ENCODE measurements around the gene PELO.
"Not testable (repeated sequence)": the region's sequence is repeated elsewhere in the genome, so short reads cannot be mapped to it uniquely, and the experiment has no call there.

PELO gene, protein sequence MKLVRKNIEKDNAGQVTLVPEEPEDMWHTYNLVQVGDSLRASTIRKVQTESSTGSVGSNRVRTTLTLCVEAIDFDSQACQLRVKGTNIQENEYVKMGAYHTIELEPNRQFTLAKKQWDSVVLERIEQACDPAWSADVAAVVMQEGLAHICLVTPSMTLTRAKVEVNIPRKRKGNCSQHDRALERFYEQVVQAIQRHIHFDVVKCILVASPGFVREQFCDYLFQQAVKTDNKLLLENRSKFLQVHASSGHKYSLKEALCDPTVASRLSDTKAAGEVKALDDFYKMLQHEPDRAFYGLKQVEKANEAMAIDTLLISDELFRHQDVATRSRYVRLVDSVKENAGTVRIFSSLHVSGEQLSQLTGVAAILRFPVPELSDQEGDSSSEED

DNA sequence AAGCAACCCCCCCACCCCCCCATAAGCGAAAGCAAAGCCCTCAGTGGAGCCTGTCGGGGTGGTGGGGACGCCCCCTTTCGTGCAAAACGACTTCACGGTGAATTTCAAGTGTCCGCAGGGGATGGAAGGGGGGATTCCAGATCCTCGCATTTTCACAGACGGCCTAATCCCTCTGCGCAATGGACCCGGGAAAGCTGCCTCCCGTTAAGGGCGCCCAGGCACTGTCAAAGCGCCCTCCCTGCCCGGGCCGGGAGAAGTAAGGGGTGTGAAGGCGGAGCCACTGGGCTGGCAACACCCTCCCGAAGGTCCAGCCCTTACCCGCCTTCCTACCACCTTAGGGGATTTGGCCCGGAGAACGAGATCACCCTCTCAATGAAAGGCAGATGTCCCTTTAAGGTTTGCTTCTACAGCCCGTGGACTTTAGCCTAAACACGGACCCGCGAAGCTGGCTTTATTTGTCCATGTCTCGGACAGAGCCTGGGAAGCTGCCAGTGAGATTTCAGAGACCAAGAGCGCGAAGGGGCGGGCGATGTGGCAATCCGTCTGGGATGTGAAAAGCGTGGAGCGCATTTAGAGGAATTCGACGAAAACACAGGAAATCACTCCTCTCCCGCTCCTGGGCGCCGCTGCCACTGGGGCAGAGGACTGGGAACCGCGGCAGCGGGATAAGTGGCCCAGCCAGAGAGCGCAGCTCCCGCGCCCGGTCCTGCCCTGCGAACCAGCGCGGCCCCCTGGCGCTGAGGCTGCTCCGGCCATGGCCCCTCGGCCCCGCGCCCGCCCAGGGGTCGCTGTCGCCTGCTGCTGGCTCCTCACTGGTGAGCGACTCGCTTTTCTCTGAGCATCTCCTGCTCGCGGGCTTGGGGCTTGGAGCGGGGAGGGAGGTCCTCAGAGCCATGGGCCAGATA lies at the start of gene PELO, which contains the start of gene ITGA1:
TSS of gene PELO (plus strand) at position 317 of the 905 bp plus-strand sequence. CDS start 12,479 bp downstream, outside the sequence.
TSS of gene ITGA1 (plus strand) at position 317 of the 905 bp plus-strand sequence. CDS start at position 755, 438 bp downstream.
- DNase-seq (ENCODE audit: low spot score), result peak; percentile 77

DNA sequence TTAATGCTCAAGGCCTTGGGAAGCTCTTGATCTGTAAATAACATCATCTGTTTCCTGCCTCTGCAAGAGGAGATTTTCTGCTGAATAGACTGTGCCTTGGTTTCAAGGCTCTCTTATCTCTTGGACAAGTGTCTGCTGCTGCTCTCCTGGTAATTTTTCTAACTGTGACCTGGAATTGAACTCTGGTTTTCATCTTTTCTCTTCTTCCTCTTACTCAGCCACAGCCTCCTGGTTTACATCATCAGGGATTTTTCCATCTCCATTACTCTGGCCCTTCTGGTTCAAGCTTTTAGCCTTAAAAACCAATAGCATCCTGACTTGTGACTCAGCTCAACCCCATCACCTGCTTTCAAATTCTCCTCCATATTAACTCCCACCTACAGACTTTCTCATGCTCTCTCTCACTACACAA lies 49.6 kb upstream of the PELO start:
- peak; percentile 7 for DNase-seq (ENCODE audit: low spot score)

DNA sequence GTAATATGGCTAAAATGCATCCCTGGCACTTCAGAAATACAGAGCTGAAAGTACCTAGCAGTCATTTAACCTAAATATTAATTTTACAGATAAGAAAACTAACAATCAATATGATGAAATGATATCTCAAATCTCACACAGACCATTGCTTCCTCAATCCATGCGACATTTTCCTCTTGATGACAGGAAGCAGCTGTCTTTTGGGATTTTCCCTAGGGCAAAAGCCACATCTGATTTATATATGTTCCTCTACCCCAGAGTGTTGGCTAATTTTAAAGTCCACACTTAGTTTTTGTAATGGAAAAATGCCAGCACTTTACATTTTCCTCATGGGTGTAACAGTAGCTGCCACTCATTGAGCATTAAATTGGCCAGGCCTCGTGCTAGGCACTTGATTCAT lies 47.7 kb upstream of the PELO start:
- no peak for DNase-seq (ENCODE audit: low spot score)

DNA sequence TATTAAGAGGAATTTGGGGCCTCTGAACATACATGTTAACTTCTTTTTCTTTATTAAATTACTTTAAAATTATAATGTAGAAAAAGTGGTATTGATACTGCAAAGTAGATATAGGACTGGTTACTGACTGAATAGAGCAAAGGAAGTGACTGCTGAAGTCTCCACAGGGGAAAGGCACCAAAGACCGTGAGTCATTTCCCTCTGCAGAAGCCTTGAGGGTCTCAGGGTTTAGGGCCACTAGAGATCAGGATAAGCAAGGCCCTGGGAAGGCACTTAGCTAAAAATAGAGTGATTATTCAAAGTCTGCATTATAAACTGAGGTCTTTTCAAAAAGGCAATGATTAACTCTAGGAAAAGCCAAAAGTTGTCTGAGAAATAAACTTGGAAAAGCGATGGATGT lies 44.7 kb upstream of the PELO start:
- no peak for DNase-seq (ENCODE audit: low spot score)

DNA sequence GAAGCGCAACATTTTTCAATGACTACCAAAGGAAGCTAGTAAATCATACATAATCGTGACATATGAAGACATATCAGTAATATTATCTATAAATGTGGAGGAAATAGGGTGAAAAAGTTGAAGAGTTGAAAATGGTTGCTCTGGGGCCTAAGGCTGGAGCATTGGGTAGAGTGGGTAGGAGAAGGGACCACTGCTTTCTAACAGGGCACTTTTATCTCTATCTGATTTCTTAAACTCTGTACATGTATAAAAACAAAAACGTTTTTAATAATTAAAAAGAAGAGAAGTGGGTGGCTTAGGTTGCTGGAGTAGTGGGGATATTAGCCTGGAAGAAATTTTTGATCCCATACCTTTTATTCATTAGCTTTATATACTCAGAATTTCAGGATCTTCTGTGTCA lies 44.2 kb upstream of the PELO start:
- DNase-seq (ENCODE audit: low spot score), result no peak

DNA sequence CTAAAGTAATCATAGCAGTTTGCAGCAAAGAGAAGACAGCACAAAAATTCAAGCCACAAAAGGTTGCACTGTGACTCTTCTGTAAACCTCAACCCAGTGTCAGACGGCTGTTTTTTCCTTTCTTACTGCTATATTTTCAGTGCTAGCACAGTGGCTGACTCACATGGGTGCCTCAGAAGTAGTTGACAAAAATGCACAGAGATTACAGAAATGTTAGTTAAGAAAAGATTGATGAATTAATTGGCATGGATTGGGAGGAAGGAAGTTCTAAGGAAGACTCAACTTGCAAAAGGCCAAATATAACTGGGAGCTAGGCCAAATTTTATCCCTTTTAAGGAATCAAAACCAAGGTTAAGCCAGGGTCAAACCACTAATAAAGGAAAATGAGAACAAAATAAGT lies 43.7 kb upstream of the PELO start:
- DNase-seq (ENCODE audit: low spot score), result no peak

DNA sequence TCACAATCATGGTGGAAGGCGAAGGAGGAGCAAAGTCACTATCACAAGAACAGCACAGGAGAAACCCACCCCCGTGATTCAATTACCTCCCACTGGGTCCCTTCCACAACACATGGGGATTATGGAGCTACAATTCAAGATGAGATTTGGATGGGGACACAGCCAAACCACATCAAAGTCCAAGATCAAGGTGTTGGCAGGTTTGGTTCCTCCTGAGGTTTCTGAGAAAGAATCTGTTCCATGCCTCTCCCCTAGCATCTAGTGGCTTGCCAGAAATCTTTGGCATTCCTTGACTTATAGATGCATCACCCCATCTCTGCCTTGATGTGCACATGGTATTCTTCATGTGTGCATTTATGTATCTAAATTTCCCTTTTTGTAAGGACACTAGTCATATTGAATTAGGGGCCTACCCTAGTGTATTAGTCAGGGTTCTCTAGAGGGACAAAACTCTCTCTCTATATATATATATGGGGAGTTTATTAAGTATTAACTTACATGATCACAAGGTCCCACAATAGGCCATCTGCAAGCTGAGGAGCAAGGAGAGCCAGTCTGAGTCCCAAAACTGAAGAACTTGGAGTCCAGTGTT lies 42.8 kb upstream of the PELO start:
- DNase-seq (ENCODE audit: low spot score), result not testable (repeated sequence)

DNA sequence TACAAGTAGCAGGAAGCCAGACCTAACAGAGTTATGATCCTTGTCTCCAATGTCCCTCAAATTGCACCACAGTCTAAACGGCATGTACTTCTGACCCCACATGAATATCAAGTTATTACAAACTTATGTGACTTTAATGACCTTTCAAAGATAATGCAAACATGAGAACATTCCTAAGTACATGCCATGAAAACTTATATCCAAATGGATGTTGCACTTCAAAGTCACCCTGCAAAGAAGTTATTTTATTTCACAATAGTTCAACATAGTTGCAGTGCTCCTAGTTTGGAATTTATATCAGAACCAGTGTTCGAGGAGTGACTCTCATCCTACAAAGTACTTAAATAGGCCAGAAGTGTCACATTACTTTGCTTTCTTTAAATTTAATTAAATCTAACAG lies 41.2 kb upstream of the PELO start:
- no peak for DNase-seq (ENCODE audit: low spot score)

DNA sequence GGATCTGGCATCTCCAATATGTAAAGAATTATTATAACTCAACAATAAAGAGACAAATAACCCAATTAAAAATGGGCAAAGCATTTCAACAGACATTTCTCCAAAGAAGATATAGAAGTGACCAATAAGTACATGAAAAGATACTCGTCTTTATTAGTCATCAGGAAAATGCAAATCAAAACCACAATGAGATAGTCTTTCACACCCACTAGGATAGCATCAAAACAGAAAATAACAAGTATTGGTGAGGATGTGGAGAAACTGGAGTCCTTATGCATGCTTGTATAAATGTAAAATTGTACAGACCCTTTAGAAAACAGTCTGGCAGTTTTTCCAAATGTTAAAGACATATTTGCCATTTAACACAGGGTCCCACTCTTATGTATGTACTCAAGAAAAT lies 39.1 kb upstream of the PELO start:
- DNase-seq (ENCODE audit: low spot score), result no peak

DNA sequence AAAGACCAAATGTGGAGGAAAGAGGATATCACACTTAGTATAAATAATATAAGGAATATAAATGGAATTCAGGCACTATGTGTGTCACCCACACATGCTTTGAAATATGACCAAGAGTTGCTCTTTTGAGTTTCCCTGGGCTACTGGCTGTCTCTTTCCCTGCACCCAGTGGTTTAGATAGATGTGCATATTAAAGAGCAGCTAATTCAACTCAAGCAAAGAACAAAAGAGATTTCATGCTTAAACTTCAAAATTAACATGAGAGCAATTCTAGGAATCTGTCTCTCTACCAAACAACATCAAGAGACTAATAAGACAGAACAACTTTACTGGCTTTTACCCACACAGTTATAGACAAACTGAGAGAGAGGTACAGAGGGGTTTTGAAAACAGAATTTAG lies 38.0 kb upstream of the PELO start:
- no peak for DNase-seq (ENCODE audit: low spot score)

DNA sequence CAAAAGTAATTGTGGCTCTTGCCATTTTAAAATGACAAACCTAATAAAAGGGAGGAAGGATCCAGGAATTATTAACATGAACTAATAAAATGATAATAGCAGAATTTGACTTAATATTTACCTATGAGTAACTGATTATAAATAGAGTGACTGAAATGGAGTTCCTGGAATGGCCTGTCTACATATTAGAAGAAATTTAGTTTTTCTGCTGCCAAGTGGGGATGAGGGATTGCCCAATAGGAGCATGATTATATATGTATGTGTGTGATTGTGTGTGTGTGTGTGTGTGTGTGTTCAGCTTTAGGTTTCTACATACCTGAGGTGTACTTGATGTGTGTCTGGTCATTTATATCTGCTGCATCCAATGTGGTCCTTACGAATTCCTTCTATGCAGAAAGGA lies 36.6 kb upstream of the PELO start:
- DNase-seq (ENCODE audit: low spot score), result no peak

DNA sequence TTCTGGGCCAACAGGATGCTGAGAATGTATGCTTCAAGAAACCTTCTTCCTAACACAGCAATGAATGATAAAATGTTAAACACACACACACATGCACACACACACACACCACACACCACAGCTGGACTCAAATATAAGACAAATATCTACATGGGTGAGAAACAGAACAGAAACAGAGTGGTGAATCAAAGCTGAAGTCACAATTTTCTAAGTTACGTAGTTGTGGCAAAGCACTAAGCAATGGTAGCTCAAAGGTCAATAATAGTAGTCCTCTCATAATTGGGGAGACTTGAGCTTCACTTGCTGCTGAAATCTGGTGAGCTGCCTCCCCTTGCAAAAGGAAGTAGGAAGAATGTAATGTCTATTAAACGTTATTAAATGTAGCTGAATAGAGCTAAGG lies 33.7 kb upstream of the PELO start:
- no peak for DNase-seq (ENCODE audit: low spot score)

DNA sequence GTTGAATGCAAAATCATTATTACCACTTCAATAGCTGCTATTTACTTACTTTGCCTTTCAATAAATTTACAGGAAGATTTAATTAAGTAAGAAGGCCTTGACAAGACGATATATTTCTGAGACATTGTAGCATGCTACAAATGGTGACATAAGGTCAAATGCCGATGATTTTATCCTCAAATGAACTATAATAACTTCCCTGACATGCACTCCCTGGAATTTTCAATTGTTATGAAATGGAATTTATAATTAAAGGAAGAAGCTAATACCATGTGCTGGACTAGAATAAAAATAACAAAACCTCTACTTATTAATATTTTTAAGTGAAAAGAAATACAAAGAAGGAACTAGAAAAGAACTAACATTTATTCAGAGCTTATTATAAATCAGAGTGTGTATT lies 30.2 kb upstream of the PELO start:
- no peak for DNase-seq (ENCODE audit: low spot score)

DNA sequence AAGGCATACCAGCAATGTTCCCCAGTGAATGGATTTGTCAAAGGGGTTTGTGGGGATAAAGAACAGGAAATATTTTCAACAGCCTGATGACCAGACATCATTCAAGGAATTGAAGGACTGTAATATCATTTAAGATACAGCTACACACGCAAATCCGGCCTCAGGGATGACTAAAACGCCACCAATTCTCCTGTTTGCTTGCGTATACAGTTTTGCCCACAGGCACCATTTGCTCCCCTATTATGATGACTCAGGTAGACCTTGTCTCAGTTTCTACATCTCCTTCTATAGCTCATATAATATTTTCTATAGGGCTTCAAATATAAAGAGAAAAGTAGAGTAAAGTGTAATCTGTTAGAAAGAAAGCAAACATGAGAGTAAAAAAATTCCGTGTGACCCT lies 29.7 kb upstream of the PELO start:
- no peak for DNase-seq (ENCODE audit: low spot score)

DNA sequence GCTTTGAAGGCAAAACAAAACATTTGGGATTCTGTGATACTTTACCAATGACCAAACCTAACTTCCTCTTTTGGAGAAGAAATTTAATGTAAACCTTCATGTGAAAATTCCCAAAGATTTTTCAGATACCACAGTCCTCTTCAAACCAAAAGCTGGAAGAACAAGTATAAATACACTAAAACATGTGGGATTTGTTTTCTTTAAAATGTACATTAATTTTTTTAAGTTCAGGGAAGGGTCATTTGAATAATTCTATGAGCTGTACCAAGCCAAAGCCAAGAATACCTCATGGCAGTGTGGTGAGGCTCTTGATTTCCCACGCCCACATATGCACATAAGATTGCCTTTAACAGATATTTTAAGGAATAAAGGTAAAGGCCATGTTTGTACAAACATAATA lies 28.4 kb upstream of the PELO start:
- DNase-seq (ENCODE audit: low spot score), result no peak

DNA sequence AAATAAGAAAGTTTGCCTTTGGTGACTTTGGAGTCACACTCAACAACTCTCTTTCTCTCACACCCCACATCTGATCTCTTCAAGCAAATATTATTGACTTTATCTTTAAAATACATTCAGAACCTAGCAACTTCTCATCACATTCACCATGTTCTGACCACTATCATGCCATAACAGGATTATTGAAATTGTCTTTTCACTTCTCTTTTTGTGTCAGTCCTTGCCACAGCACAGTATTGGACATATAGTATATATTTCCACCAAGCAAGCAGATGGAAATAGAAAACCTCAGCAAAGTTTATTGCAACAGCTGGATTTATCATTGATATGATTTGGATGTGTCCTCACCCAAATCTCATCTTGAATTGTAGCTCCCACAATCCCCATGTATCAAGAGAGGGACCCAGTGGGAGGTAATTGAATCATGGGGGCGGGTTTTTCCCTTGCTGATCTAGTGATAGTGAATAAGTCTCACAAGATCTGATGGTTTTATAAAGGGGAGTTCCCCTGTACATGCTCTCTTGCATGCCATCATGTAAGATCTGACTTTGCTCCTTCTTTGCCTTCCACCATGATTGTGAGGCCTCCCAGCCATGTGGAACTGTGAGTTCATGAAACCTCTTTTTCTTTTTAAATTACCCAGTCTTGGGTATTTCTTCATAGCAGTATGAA lies 26.9 kb upstream of the PELO start:
- DNase-seq (ENCODE audit: low spot score), result no peak

DNA sequence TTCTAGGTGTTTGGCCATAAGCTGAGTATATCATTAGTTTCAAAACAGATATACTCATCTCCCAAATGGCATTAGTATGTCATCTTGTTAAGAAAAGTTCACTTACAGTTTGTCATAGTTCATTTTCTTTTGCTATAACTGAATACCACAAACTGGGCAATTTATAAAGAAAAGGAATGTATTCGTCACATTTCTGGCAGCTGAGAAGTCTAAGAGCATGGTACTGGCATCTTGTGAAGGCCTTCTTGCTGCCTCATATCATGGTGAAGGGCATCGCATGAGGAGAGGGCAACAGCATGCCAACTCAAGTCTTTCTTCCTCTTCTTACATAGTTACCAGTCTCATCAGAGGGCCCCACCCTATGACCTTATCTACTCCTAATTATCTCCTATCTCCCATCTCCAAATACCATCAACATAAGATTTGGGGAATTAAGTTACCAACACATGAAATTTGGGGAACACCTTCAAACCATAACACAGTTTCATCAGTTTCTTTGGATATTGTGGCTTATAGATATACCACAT lies 20.4 kb upstream of the PELO start:
- DNase-seq (ENCODE audit: low spot score), result no peak

DNA sequence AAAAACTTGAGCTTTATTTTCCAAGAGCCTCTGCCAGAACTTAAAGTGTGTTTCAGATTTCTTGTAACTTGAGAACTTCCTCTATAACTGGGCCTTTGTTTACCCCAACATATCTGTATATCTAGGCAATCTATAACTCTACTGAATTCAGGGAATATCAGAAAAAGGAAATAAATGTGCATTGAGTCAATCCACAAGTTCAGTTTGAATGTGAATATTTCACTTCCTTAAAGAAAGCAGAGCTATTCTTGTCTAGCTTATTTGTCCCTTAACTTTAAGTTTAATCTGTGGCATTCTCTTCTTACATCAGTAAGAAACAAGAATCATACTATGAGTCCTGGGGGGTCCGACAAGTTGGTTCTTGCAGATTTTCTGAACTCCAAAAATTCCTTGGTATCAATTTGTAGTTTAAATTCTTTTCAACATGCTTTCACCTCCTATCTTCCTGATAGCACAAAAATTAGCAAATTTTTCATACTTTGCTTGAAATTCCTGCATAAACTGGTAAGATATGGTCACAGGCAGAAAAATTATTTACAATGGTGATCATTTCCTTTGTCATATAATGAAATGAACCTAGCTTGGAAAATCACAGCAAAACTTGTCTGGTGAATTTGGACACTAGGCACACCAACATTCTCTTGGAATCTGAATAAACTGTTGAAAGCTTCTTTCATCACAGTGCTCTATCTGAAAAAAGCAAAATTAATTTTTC lies 19.8 kb upstream of the PELO start:
- no peak for DNase-seq (ENCODE audit: low spot score)

DNA sequence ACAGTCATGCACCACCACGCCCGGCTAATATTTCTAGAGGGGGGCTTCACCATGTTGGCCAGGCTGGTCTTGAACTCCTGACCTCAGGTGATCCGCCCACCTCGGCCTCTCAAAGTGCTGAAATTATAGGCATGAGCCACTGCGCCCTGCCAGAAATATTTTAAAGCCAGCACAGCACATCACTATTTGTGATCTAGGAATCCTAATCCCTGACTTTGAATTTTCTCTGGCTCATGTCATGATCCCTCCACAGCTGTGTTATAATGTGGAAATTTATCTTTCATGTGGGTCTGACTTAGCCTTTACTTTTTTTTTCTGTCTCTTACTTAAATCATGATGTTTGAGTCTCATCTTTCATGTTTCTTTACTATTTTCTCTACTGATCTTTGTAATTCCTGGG lies 18.7 kb upstream of the PELO start:
- no peak for DNase-seq (ENCODE audit: low spot score)

DNA sequence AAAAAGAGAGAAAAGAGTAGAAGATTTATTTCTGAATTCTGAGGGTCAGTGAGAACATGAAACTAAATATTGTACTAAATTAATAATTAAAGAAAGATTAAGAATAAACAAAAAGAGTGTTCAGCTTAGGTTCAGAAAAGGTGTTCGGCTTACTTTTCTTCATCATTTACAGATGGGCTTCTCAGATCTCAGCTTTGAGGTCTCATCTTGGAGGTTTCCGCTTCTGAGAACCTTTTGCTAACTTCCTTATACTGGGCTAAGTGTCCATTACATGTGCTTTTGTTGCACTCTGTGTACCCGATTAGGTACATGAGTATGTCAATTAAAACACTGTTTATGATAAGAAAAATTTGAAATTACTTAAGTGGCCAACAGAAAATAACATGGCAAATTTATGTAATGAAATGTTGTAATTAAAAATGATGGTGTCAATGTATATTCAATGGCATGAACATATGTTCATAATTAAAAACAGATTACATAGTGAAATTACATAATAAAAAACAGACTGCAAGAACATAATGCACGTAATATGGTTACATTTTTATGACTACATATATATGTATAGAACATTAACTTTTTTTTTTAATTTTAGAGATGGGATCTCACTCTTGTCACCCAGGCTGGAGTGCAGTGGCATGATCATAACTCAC lies 17.3 kb upstream of the PELO start:
- no peak for DNase-seq (ENCODE audit: low spot score)

Measured in kidney tubule cell (primary cell).